GM08714 (cell line): ENCODE data around the gene UBXN10.
"Not testable (repeated sequence)": the region's sequence is repeated elsewhere in the genome, so short reads cannot be mapped to it uniquely, and the experiment has no call there.

ENCODE experiments used
- H3K4me3 ChIP-seq: fragments of 200-500 bp; sonication (Bioruptor generic); 2 replicates; pipeline ENCODE4 v1.5.1; 2014; ENCODE audit warnings: mild to moderate bottlenecking, low read length, inconsistent platforms
- ZNF274 ChIP-seq: IDR thresholded peaks from 2 replicates; pipeline ENCODE4 v1.6.1; 2012; ENCODE audit warnings: mild to moderate bottlenecking, low read depth, low read length

UBXN10 gene

GRCh38 chr1:20216574-20216973, 30.7 kb downstream of the UBXN10 start:
- no peak overlapping the region for H3K4me3 ChIP-seq
- no peak for TF ChIP-seq ZNF274

DNA sequence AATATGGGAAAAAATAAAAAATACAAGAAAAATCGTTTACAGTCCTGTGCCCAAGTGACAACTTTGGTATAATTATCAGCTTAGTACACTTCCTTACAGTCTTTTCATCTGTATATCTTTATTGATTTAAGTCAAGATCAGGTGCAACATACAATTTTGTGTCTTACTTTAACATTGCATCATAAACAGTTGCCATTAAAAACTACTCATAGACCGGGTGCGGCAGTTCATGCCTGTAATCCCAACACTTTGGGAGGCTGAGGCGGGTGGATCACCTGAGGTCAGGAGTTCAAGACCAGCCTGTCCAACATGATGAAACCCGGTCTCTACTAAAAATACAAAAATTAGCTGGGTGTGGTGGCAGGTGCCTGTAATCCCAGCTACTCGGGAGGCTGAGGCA, 33.2 kb downstream of the UBXN10 start:
- H3K4me3 ChIP-seq: not testable (repeated sequence)

GRCh38 chr1:20220036-20220435, 34.1 kb downstream of the UBXN10 start:
- no peak overlapping the region for H3K4me3 ChIP-seq
- TF ChIP-seq ZNF274: no peak

GRCh38 chr1:20223106-20223505, 37.2 kb downstream of the UBXN10 start:
- no peak overlapping the region for H3K4me3 ChIP-seq
- TF ChIP-seq ZNF274: no peak

- no peak overlapping the region for H3K4me3 ChIP-seq
- TF ChIP-seq ZNF274: no peak
Measured at GRCh38 chr1:20223551-20224419, 37.9 kb downstream of the UBXN10 start.

DNA sequence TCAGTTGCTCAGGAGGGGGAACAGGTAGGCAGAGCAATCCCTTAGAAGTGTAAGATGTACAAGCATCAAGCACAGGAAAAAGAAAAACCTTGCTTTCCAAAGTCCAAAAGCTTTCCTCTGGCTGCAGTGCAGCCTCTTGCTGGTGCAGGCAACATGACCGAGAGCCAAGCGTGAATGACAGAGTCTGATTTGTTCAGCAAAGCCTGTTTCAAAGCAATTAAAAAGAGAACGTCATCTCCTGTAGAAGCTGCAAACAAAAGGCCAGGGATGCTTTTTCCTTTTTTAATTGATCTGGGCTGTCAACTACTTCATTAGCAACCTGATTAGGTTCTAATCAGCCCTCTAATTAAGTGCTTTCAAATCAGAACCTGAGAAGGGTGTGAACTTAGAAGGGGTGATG, 38.6 kb downstream of the UBXN10 start:
- no peak overlapping the region for H3K4me3 ChIP-seq
- no peak for TF ChIP-seq ZNF274

DNA sequence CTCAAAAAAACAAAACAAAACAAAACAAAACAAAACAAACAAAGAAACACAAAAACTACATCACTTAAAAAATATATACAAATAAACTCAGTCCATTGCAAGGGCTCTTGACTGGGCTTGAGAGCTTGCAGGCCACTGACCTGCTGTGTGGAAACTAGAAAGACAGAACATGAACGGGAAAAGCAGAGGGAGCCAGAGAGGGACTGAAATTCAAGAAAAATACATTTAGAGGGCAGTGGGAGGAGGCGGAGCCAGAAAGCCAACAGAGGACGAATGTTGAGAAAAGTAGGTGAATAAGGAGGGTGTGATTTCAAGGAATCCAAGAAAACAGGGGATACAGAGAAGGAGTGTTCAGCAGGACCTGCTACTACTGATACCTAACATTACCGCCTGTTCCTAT, 41.8 kb downstream of the UBXN10 start:
- no peak for TF ChIP-seq ZNF274
- H3K4me3 ChIP-seq: no peak overlapping the region

DNA sequence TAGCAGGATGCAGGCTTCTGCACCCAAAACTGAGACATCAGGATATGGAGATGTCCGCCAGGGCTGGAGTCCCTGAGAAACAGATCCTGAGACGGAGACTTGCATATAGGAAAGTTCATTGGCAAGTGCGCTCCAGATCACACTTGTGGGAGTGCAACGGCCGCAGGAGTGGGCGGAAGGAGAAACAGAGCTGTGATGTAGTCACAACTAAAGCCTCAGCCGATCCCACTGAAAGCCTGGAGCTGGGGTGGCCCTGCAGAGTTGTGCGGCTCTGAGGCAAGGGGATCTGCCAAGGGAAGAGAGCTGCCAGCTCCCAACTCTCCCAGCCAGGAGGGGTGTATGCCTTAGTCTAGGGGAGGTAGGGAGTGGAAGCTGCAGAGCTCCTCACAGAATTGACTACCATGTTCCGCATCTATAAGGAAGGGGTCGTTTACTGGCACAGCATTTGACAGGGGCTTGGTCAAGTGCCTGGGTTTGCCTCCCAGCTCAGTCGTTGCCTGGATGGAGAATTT, 42.5 kb downstream of the UBXN10 start:
- no peak for TF ChIP-seq ZNF274

DNA sequence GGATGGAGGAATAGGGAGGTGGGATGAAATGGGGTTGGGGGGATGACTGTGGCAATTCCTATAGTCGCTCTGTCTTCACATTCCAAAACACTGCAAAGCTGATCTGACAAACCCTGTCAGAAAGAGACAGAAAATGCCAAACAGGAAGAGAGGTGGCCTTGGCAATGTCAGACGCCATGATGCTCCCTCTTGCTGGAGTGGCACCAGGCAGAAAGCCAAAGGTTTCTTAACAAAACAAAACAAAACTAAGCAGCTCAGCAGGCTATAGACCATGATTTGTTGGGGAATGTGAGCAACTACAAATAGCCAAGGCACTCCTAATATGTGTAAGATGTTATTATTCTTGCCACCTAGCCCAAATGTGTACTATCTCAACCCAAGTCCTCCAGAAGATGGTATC, 43.3 kb downstream of the UBXN10 start:
- TF ChIP-seq ZNF274: no peak
- H3K4me3 ChIP-seq: no peak overlapping the region

More for the DNA sequence above, 42.5 kb downstream of the UBXN10 start:
- H3K4me3 ChIP-seq: no peak overlapping the region

DNA sequence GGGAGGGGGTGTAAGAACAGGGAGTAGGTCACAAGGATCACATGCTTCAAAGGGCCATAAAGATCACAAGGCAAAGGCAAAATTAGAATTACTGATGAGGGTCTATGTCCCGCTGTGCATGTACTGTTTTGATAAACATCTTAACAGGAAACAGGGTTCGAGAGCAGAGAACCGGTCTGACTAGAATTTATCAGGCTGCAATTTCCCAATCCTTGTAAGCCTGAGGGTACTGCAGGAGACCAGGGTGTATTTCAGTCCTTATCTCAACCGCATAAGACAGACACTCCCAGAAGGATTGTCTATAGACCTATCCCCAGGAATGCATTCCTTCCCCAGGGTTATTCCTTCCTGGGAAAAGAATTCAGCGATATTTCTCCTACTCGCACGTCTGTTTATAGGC, 46.7 kb downstream of the UBXN10 start:
- H3K4me3 ChIP-seq: not testable (repeated sequence)

- TF ChIP-seq ZNF274: no peak
- no peak overlapping the region for H3K4me3 ChIP-seq
Measured at GRCh38 chr1:20233394-20233793, 47.5 kb downstream of the UBXN10 start.

DNA sequence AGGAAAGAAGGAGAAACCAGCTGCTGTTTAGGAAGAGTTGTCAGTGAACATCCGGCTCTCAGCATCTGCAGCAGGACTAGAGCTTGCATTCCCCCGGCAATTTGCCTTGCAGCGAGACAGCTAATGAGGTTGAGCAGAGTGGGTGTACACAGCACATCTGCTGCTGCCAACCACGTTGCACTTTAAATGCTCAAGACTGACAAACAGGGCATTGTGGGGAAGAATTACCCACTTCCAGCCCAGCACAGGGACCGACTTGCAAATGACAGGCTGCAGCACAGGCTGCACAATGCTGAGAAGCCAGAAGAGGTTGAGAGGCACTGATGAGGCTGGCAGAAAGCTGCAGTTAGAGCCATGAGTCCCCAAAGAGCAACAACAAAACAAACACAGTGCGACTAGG, 48.0 kb downstream of the UBXN10 start:
- no peak for TF ChIP-seq ZNF274
- H3K4me3 ChIP-seq: no peak overlapping the region

DNA sequence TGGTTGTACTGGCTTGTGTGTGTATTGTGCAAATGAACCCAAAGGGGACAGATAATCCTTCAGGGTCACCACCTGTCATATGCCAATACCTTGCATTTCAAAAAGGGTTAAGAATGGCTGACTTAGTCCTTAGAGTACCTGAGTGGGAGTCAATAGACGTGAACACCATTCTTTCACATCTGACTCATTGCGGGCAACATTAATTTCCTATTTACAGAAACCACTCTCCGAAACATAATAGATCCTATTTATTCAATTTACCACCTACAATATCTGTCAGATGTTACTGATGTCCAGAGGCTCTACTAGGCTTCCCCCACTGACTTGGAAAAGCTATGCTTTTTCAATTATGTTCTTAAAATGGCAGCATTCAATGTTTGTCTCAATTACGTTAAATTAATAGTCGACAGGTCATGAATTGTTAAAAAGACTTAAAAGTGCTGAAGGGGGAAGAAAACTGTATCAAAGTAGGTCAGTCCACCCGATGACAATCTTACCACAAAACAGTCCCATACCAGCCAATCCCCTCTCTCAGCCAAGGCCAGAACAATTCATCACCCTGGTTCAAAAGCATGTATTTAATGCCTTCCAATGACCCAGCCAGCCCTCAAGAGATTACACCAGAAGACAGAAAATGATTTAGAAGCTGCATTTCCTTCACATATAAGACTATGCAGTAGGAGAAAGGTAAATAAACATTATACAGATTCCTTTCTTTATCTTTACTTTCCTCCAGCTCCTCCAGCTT, 49.1 kb downstream of the UBXN10 start:
- TF ChIP-seq ZNF274: no peak
- no peak overlapping the region for H3K4me3 ChIP-seq

DNA sequence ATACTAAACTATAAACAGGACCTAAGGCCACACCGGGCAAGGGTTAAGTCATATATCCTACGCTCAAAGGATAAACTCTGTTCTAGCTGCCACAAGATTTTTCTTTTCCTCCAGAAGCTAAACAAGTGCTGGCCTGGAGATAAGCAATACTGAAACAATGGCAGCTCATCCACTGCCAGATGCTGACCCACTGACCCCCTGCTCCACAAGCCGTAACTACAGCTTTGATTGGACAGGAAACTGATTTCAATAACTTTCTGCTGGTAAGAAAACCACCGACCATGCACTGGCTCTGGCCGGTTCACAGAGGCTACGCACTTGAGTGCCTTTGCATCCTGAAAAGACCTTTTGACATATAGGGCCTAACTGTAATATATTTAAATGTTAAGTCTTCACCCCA, 51.8 kb downstream of the UBXN10 start:
- TF ChIP-seq ZNF274: no peak
- H3K4me3 ChIP-seq: no peak overlapping the region

- no peak overlapping the region for H3K4me3 ChIP-seq
- no peak for TF ChIP-seq ZNF274
Measured at GRCh38 chr1:20240012-20240411, 54.1 kb downstream of the UBXN10 start.
